ENCODE data around the gene GET4. TPM values are rescaled to one million over a fixed set of nuclear protein-coding genes. Genes with fewer than 3 reads are reported as not detected.

The GET4 gene
- total RNA-seq, 1 experiment from 2014 or later, result 96.7 TPM

- CTCF ChIA-PET, result no interaction called here
- Histone ChIP-seq H3K27me3 (ENCODE audit: low read length) (no peaks in the 10 kb centered on the region), H3F3A (ENCODE audit: low read length, unreplicated experiment) (no peaks in the 10 kb centered on the region), H4K20me1 (ENCODE audit: low read length) (peaks cover 13% of the 10 kb centered on the region; the same call in 1 of the 2 replicates), H3K4me1 (ENCODE audit: insufficient read depth, low read length) (no peaks in the 10 kb centered on the region), H3K36me3 (ENCODE audit: low read depth, low read length) (peaks cover 8% of the 10 kb centered on the region; the same call in 1 of the 2 replicates), H3K79me2 (ENCODE audit: low read length) (peaks cover 50% of the 10 kb centered on the region), H2AFZ (ENCODE audit: low read length) (no peak overlapping the region), H3K9ac (ENCODE audit: low read length) (no peak overlapping the region), H3K4me3 (ENCODE audit: low read length) (no peak overlapping the region), H3K9me2 (replicated peaks; ENCODE audit: low read length) (no peaks in the 10 kb centered on the region), H3K27ac (ENCODE audit: low read length) (no peak overlapping the region), H3K9me3 (ENCODE audit: low read length) (no peaks in the 10 kb centered on the region), H3K4me2 (ENCODE audit: low read length) (no peak overlapping the region)
- intact Hi-C loops (cut with micrococcal nuclease), result no loop called here
- BruUV-seq (replicated peaks), result no TSS peak
- POLR2A ChIA-PET (ENCODE audit: unreplicated experiment), result no interaction called here
- DNase-seq (no peak), ATAC-seq (no peak)
- TF ChIP-seq EZH2 (IDR thresholded peaks at IDR 0.05; ENCODE audit: low read length, unreplicated experiment) (no peak), CTCF (conservative IDR thresholded peaks at IDR 0.05; ENCODE audit: low read depth, low read length) (no peak), EZH2phosphoT487 (IDR thresholded peaks at IDR 0.05; ENCODE audit: borderline replicate concordance, low read length) (no peak)
Observed at GRCh38 chr7:888081-889024, 12.0 kb downstream of the GET4 start.

GRCh38 chr7:889025-889390, 12.7 kb downstream of the GET4 start:
- no peak for TF ChIP-seq EZH2 (IDR thresholded peaks at IDR 0.05; ENCODE audit: low read length, unreplicated experiment)
- TF ChIP-seq EZH2phosphoT487 (IDR thresholded peaks at IDR 0.05; ENCODE audit: borderline replicate concordance, low read length), result no peak
- no peak for TF ChIP-seq CTCF (conservative IDR thresholded peaks at IDR 0.05; ENCODE audit: low read depth, low read length)
- Histone ChIP-seq H3K79me2 (ENCODE audit: low read length) (peaks cover 43% of the 10 kb centered on the region), H4K20me1 (ENCODE audit: low read length) (peaks cover 7% of the 10 kb centered on the region; the same call in 1 of the 2 replicates), H2AFZ (ENCODE audit: low read length) (no peak overlapping the region), H3K27ac (ENCODE audit: low read length) (no peak overlapping the region), H3K9me3 (ENCODE audit: low read length) (no peaks in the 10 kb centered on the region), H3K9ac (ENCODE audit: low read length) (no peak overlapping the region), H3K4me3 (ENCODE audit: low read length) (no peak overlapping the region), H3F3A (ENCODE audit: low read length, unreplicated experiment) (no peaks in the 10 kb centered on the region), H3K36me3 (ENCODE audit: low read depth, low read length) (peaks cover 8% of the 10 kb centered on the region; the same call in 1 of the 2 replicates), H3K9me2 (replicated peaks; ENCODE audit: low read length) (no peaks in the 10 kb centered on the region), H3K4me1 (ENCODE audit: insufficient read depth, low read length) (no peaks in the 10 kb centered on the region), H3K4me2 (ENCODE audit: low read length) (no peak overlapping the region), H3K27me3 (ENCODE audit: low read length) (no peaks in the 10 kb centered on the region)
- intact Hi-C loops (cut with micrococcal nuclease), result no loop called here
- DNase-seq (no peak), ATAC-seq (no peak)
- BruUV-seq (replicated peaks), result no TSS peak
- ChIA-PET CTCF (no interaction called here), POLR2A (ENCODE audit: unreplicated experiment) (no interaction called here)

- Histone ChIP-seq H3K36me3 (ENCODE audit: low read depth, low read length) (peaks cover 8% of the 10 kb centered on the region; the same call in 1 of the 2 replicates), H3K9me2 (replicated peaks; ENCODE audit: low read length) (no peaks in the 10 kb centered on the region), H4K20me1 (ENCODE audit: low read length) (peaks cover 4% of the 10 kb centered on the region; the same call in 1 of the 2 replicates), H3K4me3 (ENCODE audit: low read length) (no peak overlapping the region), H2AFZ (ENCODE audit: low read length) (no peak overlapping the region), H3K9me3 (ENCODE audit: low read length) (no peaks in the 10 kb centered on the region), H3K4me1 (ENCODE audit: insufficient read depth, low read length) (no peaks in the 10 kb centered on the region), H3K9ac (ENCODE audit: low read length) (no peak overlapping the region), H3F3A (ENCODE audit: low read length, unreplicated experiment) (no peaks in the 10 kb centered on the region), H3K4me2 (ENCODE audit: low read length) (no peak overlapping the region), H3K27ac (ENCODE audit: low read length) (no peak overlapping the region), H3K79me2 (ENCODE audit: low read length) (peaks cover 39% of the 10 kb centered on the region), H3K27me3 (ENCODE audit: low read length) (no peaks in the 10 kb centered on the region)
- no peak for TF ChIP-seq EZH2phosphoT487 (IDR thresholded peaks at IDR 0.05; ENCODE audit: borderline replicate concordance, low read length)
- TF ChIP-seq EZH2 (IDR thresholded peaks at IDR 0.05; ENCODE audit: low read length, unreplicated experiment), result no peak
- no peak for TF ChIP-seq CTCF (conservative IDR thresholded peaks at IDR 0.05; ENCODE audit: low read depth, low read length)
- POLR2A ChIA-PET (ENCODE audit: unreplicated experiment), result no interaction called here
- no peak for ATAC-seq
- CTCF ChIA-PET, result no interaction called here
- intact Hi-C loops (cut with micrococcal nuclease), result no loop called here
- no peak for DNase-seq
- no TSS peak for BruUV-seq (replicated peaks)
Observed at GRCh38 chr7:889391-889790, 13.0 kb downstream of the GET4 start.
